ENCODE measurements around the gene CTNNAL1. TPM values are rescaled to one million over a fixed set of nuclear protein-coding genes. Genes with fewer than 3 reads are reported as not detected.

Gene CTNNAL1
- total and polyA plus RNA-seq, 2 donors (not counting 1 experiment from before 2014, with no cell fraction given), result 0.04 to 1.5 TPM

DNA sequence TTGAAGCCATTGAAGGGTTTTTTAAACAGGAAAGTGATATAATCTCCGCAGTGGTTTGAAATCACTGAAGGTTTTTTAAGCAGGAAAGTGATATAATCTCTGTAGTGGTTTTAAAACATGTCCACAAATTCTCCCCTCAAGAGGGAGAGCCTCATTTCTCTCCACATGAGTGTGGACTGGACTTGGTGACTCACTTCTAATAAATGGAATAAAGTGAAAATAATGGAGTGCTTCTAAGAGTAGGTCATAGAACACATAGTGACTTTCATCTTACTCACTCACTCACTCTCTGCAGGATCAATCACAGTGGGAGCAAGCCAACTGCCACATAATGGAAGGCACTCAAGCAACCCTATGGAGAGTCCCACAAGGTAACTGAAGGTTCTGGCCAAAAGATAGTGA is 12.0 kb downstream of the CTNNAL1 start:
- Mint-ChIP-seq H3K4me1 (no peaks in the 10 kb centered on the region), H3K27me3 (no peaks in the 10 kb centered on the region), H3K9me3 (ENCODE audit: insufficient read depth) (peaks cover 2% of the 10 kb centered on the region), H3K27ac (no peak overlapping the region), H3K4me3 (no peak overlapping the region)
- Histone ChIP-seq H3K9me3 (ENCODE audit: control extremely low read depth in 1 of 3, control insufficient read depth in 2 of 3, insufficient read depth in 1 of 3, low read length in 2 of 3) (peaks cover 6 to 10% (median 7%) of the 10 kb centered on the region in 3 donors), H4K20me1 (ENCODE audit: control insufficient read depth, insufficient read depth, low read length, poor library complexity, severe bottlenecking) (no peaks in the 10 kb centered on the region), H3K4me2 (replicated peaks; ENCODE audit: low read depth, low read length, poor library complexity, severe bottlenecking) (no peak overlapping the region), H3K4me3 (ENCODE audit: control extremely low read depth in 1 of 5, extremely low read depth in 1 of 5, insufficient read depth in 1 of 5, low read depth in 2 of 5, low read length in 4 of 5) (no peak overlapping the region), H2AFZ (ENCODE audit: insufficient read depth, low read depth, low read length, poor library complexity, severe bottlenecking) (no peak overlapping the region), H3K36me3 (replicated peaks in 1 of 2; ENCODE audit: control extremely low read depth in 1 of 2, control insufficient read depth in 1 of 2, extremely low read depth in 1 of 2, insufficient read depth in 2 of 2, low read length in 1 of 2) (no peaks in the 10 kb centered on the region), H3K9ac (ENCODE audit: low read length) (no peak overlapping the region), H3K79me2 (ENCODE audit: control insufficient read depth, insufficient read depth, low read length) (no peaks in the 10 kb centered on the region), H3K27me3 (replicated peaks in 1 of 4; ENCODE audit: control extremely low read depth in 1 of 4, control insufficient read depth in 3 of 4, insufficient read depth in 4 of 4, low read length in 3 of 4) (no peaks in the 10 kb centered on the region), H3K4me1 (ENCODE audit: control insufficient read depth in 2 of 2, insufficient read depth in 2 of 2, low read length in 2 of 2) (no peaks in the 10 kb centered on the region), H3K27ac (ENCODE audit: low read length in 2 of 2) (no peak overlapping the region)
- intact Hi-C loops (cut with micrococcal nuclease), result no loop called here
- DNase-seq (no peak), ATAC-seq (ENCODE audit: low read depth) (no peak)
- POLR2A ChIA-PET, result no interaction called here
- CTCF ChIA-PET, result no interaction called here
- TF ChIP-seq, protein P1, sequence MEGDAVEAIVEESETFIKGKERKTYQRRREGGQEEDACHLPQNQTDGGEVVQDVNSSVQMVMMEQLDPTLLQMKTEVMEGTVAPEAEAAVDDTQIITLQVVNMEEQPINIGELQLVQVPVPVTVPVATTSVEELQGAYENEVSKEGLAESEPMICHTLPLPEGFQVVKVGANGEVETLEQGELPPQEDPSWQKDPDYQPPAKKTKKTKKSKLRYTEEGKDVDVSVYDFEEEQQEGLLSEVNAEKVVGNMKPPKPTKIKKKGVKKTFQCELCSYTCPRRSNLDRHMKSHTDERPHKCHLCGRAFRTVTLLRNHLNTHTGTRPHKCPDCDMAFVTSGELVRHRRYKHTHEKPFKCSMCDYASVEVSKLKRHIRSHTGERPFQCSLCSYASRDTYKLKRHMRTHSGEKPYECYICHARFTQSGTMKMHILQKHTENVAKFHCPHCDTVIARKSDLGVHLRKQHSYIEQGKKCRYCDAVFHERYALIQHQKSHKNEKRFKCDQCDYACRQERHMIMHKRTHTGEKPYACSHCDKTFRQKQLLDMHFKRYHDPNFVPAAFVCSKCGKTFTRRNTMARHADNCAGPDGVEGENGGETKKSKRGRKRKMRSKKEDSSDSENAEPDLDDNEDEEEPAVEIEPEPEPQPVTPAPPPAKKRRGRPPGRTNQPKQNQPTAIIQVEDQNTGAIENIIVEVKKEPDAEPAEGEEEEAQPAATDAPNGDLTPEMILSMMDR (IDR thresholded peaks at IDR 0.05), result no peak
- no peak for TF ChIP-seq EZH2 (IDR thresholded peaks at IDR 0.05; ENCODE audit: borderline replicate concordance, insufficient read depth, low read depth, low read length, poor library complexity, severe bottlenecking)
- WGBS (ENCODE audit: insufficient coverage), result no CpG with 5 or more reads among the region's 1 CpG

DNA sequence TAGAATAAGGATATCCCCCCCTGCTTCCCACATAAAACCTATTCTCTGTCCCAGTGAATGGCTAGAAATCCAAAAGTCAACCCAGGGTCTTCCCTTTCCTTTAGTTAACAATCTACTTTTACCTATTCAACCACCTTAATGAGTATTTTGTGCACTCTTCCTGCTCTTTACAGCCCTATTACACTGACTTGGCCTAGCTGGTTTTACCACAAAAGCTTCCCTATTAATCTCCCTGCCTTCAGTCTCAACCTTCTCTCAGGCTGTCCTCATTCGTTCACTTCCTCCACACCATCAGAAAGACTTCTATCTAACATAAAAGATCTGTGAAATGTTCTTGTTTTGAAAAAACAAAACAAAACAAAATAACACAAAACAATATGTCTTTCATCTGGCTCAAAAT is 16.2 kb downstream of the CTNNAL1 start:
- no peak overlapping the region for H3K27ac Mint-ChIP-seq
- TF ChIP-seq, protein P1 (IDR thresholded peaks at IDR 0.05), result no peak
- TF ChIP-seq EZH2 (IDR thresholded peaks at IDR 0.05; ENCODE audit: borderline replicate concordance, insufficient read depth, low read depth, low read length, poor library complexity, severe bottlenecking), result no peak
- WGBS (ENCODE audit: insufficient coverage), result no CpG with 5 or more reads among the region's 1 CpG
- intact Hi-C loops (cut with micrococcal nuclease), result no loop called here
- Histone ChIP-seq H3K36me3 (replicated peaks in 1 of 2; ENCODE audit: control extremely low read depth in 1 of 2, control insufficient read depth in 1 of 2, extremely low read depth in 1 of 2, insufficient read depth in 2 of 2, low read length in 1 of 2) (no peaks in the 10 kb centered on the region), H3K4me2 (replicated peaks; ENCODE audit: low read depth, low read length, poor library complexity, severe bottlenecking) (no peak overlapping the region), H3K9ac (ENCODE audit: low read length) (no peak overlapping the region), H3K4me3 (ENCODE audit: control extremely low read depth in 1 of 5, extremely low read depth in 1 of 5, insufficient read depth in 1 of 5, low read depth in 2 of 5, low read length in 4 of 5) (no peak overlapping the region), H4K20me1 (ENCODE audit: control insufficient read depth, insufficient read depth, low read length, poor library complexity, severe bottlenecking) (no peaks in the 10 kb centered on the region), H2AFZ (ENCODE audit: insufficient read depth, low read depth, low read length, poor library complexity, severe bottlenecking) (no peak overlapping the region), H3K27me3 (replicated peaks in 1 of 4; ENCODE audit: control extremely low read depth in 1 of 4, control insufficient read depth in 3 of 4, insufficient read depth in 4 of 4, low read length in 3 of 4) (no peaks in the 10 kb centered on the region), H3K27ac (ENCODE audit: low read length in 2 of 2) (no peak overlapping the region), H3K9me3 (ENCODE audit: control extremely low read depth in 1 of 3, control insufficient read depth in 2 of 3, insufficient read depth in 1 of 3, low read length in 2 of 3) (no peaks in the 10 kb centered on the region), H3K79me2 (ENCODE audit: control insufficient read depth, insufficient read depth, low read length) (no peaks in the 10 kb centered on the region), H3K4me1 (ENCODE audit: control insufficient read depth in 2 of 2, insufficient read depth in 2 of 2, low read length in 2 of 2) (no peaks in the 10 kb centered on the region)
- no peaks in the 10 kb centered on the region for H3K27me3 Mint-ChIP-seq
- H3K4me1 Mint-ChIP-seq, result no peaks in the 10 kb centered on the region
- ChIA-PET POLR2A (no interaction called here), CTCF (no interaction called here)
- no peak overlapping the region for H3K4me3 Mint-ChIP-seq
- no peaks in the 10 kb centered on the region for H3K9me3 Mint-ChIP-seq (ENCODE audit: insufficient read depth)
- ATAC-seq (ENCODE audit: low read depth), result no peak
- no peak for DNase-seq
